ENCODE results near the gene PIK3R1.

Gene PIK3R1

GRCh38 chr5:68214482-68215207, 911 bp upstream of the PIK3R1 start:
- Histone ChIP-seq H3K27me3 (no peaks in the 10 kb centered on the region), H3K36me3 (no peaks in the 10 kb centered on the region), H3K9me3 (no peaks in the 10 kb centered on the region), H3K4me3 (ENCODE audit: low read depth in 1 of 2, low read length in 1 of 2) (peak overlapping the region; percentile 91 to 96), H3K4me1 (ENCODE audit: control insufficient read depth in 1 of 2, insufficient read depth in 1 of 2, low read depth in 1 of 2, low read length in 1 of 2) (peaks cover 36 to 39% of the 10 kb centered on the region in 2 experiments), H3K27ac (peak overlapping the region; percentile 94)
- no peak for TF ChIP-seq CTCF (IDR thresholded peaks at IDR 0.05)

GRCh38 chr5:68215898-68216244, 315 bp downstream of the PIK3R1 start:
- no peak for TF ChIP-seq CTCF (IDR thresholded peaks at IDR 0.05)

GRCh38 chr5:68216245-68217046, 890 bp downstream of the PIK3R1 start:
- H3K36me3 ChIP-seq: no peaks in the 10 kb centered on the region
- peak overlapping the region; percentile 94 for H3K27ac ChIP-seq
- H3K4me3 ChIP-seq (ENCODE audit: low read depth in 1 of 2, low read length in 1 of 2): peak overlapping the region; percentile 91 to 96
- no peaks in the 10 kb centered on the region for H3K27me3 ChIP-seq
- no peaks in the 10 kb centered on the region for H3K9me3 ChIP-seq
- H3K4me1 ChIP-seq (ENCODE audit: control insufficient read depth in 1 of 2, insufficient read depth in 1 of 2, low read depth in 1 of 2, low read length in 1 of 2): peaks cover 36 to 45% of the 10 kb centered on the region in 2 experiments
- TF ChIP-seq CTCF (IDR thresholded peaks at IDR 0.05): no peak

More at GRCh38 chr5:68215898-68216244, 315 bp downstream of the PIK3R1 start:
- no peaks in the 10 kb centered on the region for H3K36me3 ChIP-seq
- H3K27ac ChIP-seq: peak overlapping the region; percentile 94
- peak overlapping the region; percentile 91 to 96 for H3K4me3 ChIP-seq (ENCODE audit: low read depth in 1 of 2, low read length in 1 of 2)
- H3K4me1 ChIP-seq (ENCODE audit: control insufficient read depth in 1 of 2, insufficient read depth in 1 of 2, low read depth in 1 of 2, low read length in 1 of 2): peaks cover 36 to 45% of the 10 kb centered on the region in 2 experiments
- H3K9me3 ChIP-seq: no peaks in the 10 kb centered on the region
- no peaks in the 10 kb centered on the region for H3K27me3 ChIP-seq

- Histone ChIP-seq H3K27ac (peak overlapping the region; percentile 94), H3K36me3 (no peaks in the 10 kb centered on the region), H3K27me3 (no peaks in the 10 kb centered on the region), H3K4me3 (ENCODE audit: low read depth in 1 of 2, low read length in 1 of 2) (peak overlapping the region; percentile 91 to 96), H3K9me3 (no peaks in the 10 kb centered on the region), H3K4me1 (ENCODE audit: control insufficient read depth in 1 of 2, insufficient read depth in 1 of 2, low read depth in 1 of 2, low read length in 1 of 2) (peaks cover 38 to 49% of the 10 kb centered on the region in 2 experiments)
- no peak for TF ChIP-seq CTCF (IDR thresholded peaks at IDR 0.05)
Observed at GRCh38 chr5:68217047-68217355, 1.4 kb downstream of the PIK3R1 start.

- no peak for TF ChIP-seq CTCF (IDR thresholded peaks at IDR 0.05)
- Histone ChIP-seq H3K4me3 (ENCODE audit: low read depth in 1 of 2, low read length in 1 of 2) (peak overlapping the region; percentile 91 to 96), H3K4me1 (ENCODE audit: control insufficient read depth in 1 of 2, insufficient read depth in 1 of 2, low read depth in 1 of 2, low read length in 1 of 2) (peaks cover 43 to 55% of the 10 kb centered on the region in 2 experiments)
Observed at GRCh38 chr5:68217528-68217927, 2.0 kb downstream of the PIK3R1 start.

More at GRCh38 chr5:68217528-68217927, 2.0 kb downstream of the PIK3R1 start:
- no peaks in the 10 kb centered on the region for H3K9me3 ChIP-seq
- H3K36me3 ChIP-seq: no peaks in the 10 kb centered on the region
- H3K27me3 ChIP-seq: no peaks in the 10 kb centered on the region
- H3K27ac ChIP-seq: peak overlapping the region; percentile 94

Data from neutrophil (primary cell).